ENCODE measurements around the gene ALOXE3. TPM values are rescaled to one million over a fixed set of nuclear protein-coding genes. Genes with fewer than 3 reads are reported as not detected.

The ALOXE3 gene
- polyA plus RNA-seq, 4 donors, result 0.13 to 1.6 TPM; not detected in 2

- Histone ChIP-seq H3K27ac (ENCODE audit: low read depth in 1 of 3, low read length in 2 of 3) (no peak overlapping the region), H3K36me3 (ENCODE audit: control insufficient read depth in 3 of 3, insufficient read depth in 2 of 3, low read depth in 1 of 3, low read length in 3 of 3) (no peaks in the 10 kb centered on the region), H3K4me3 (ENCODE audit: low read depth in 1 of 3, low read length in 3 of 3) (no peak overlapping the region), H3K27me3 (ENCODE audit: control insufficient read depth in 3 of 3, insufficient read depth in 3 of 3, low read length in 3 of 3) (peaks cover 0 to 13% (median 0%) of the 10 kb centered on the region in 3 donors), H3K9me3 (ENCODE audit: control insufficient read depth in 2 of 2, insufficient read depth in 1 of 2, low read depth in 1 of 2, low read length in 1 of 2) (no peaks in the 10 kb centered on the region), H3K4me1 (ENCODE audit: control insufficient read depth in 3 of 3, insufficient read depth in 2 of 3, low read depth in 1 of 3, low read length in 2 of 3) (peaks cover 0 to 13% (median 0%) of the 10 kb centered on the region in 3 donors)
- WGBS, 3 donors, result 71 to 88% (median 78%) methylated on average over 8 of the region's 8 CpGs
- no peak for DNase-seq
- FAIRE-seq, result no peak
Measured at GRCh38 chr17:8104911-8105310, 13.4 kb downstream of the ALOXE3 start.

DNA sequence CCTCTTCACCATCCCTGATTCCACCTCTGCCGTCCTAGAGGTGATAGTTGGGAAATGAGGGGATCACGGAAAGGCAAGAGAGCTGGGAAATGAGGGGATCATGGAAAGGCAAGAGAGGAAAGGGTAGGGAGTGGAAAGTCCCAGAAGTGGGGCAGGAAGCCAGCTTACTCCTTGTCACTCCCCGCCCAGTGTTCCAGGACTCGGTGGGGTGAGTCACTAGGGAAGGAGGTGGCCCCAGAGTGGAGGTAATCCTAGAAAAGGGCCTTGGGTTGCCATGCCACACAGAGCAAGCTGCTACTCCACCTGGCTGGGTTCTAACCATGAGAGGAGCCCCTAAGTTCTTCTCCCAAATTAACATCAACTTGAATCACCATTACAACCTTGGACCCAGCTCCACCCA lies 14.8 kb downstream of the ALOXE3 start:
- H3K9me3 ChIP-seq (ENCODE audit: control insufficient read depth in 2 of 2, insufficient read depth in 1 of 2, low read depth in 1 of 2, low read length in 1 of 2), result no peaks in the 10 kb centered on the region
- no peak overlapping the region for H3K4me3 ChIP-seq (ENCODE audit: low read depth in 1 of 3, low read length in 3 of 3)
- H3K27ac ChIP-seq (ENCODE audit: low read depth in 1 of 3, low read length in 2 of 3), result no peak overlapping the region
- 64 to 75% (median 68%) methylated on average over 4 of the region's 4 CpGs for WGBS, 3 donors
- no peaks in the 10 kb centered on the region for H3K36me3 ChIP-seq (ENCODE audit: control insufficient read depth in 3 of 3, insufficient read depth in 2 of 3, low read depth in 1 of 3, low read length in 3 of 3)
- DNase-seq, result peak in 1 of 2 donors; percentile 44
- peaks cover 0 to 3% (median 0%) of the 10 kb centered on the region in 3 donors for H3K27me3 ChIP-seq (ENCODE audit: control insufficient read depth in 3 of 3, insufficient read depth in 3 of 3, low read length in 3 of 3)
- FAIRE-seq, result no peak
- peaks cover 0 to 7% (median 0%) of the 10 kb centered on the region in 3 donors for H3K4me1 ChIP-seq (ENCODE audit: control insufficient read depth in 3 of 3, insufficient read depth in 2 of 3, low read depth in 1 of 3, low read length in 2 of 3)

GRCh38 chr17:8101721-8102120 lies 16.6 kb downstream of the ALOXE3 start:
- H3K27me3 ChIP-seq (ENCODE audit: control insufficient read depth in 3 of 3, insufficient read depth in 3 of 3, low read length in 3 of 3), result peaks cover 0 to 3% (median 0%) of the 10 kb centered on the region in 3 donors
- no peak overlapping the region for H3K4me3 ChIP-seq (ENCODE audit: low read depth in 1 of 3, low read length in 3 of 3)
- 69 to 86% (median 84%) methylated on average over 6 of the region's 6 CpGs for WGBS, 3 donors
- no peak for DNase-seq
- no peaks in the 10 kb centered on the region for H3K36me3 ChIP-seq (ENCODE audit: control insufficient read depth in 3 of 3, insufficient read depth in 2 of 3, low read depth in 1 of 3, low read length in 3 of 3)
- H3K27ac ChIP-seq (ENCODE audit: low read depth in 1 of 3, low read length in 2 of 3), result no peak overlapping the region
- H3K9me3 ChIP-seq (ENCODE audit: control insufficient read depth in 2 of 2, insufficient read depth in 1 of 2, low read depth in 1 of 2, low read length in 1 of 2), result no peaks in the 10 kb centered on the region
- no peak for FAIRE-seq
- no peaks in the 10 kb centered on the region for H3K4me1 ChIP-seq (ENCODE audit: control insufficient read depth in 3 of 3, insufficient read depth in 2 of 3, low read depth in 1 of 3, low read length in 2 of 3)

DNA sequence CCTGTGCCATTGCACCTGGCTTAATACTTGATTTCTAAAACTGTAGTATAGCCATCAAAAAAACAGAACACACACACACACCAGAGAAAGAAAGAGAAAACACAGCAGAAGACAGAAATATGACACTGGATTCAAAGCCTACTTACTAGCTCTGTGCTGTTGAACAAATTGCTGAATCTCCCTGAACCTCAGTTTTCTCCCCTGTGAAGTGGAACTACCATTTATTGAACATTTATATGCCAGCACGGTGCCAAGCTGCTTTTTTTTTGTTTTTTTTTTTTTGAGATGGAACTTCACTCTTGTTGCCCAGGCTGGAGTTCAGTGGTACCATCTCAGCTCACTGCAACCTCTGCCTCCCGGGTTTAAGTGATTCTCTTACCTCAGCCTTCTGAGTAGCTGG lies 17.6 kb downstream of the ALOXE3 start:
- peaks cover 0 to 3% (median 0%) of the 10 kb centered on the region in 3 donors for H3K27me3 ChIP-seq (ENCODE audit: control insufficient read depth in 3 of 3, insufficient read depth in 3 of 3, low read length in 3 of 3)
- FAIRE-seq, result no peak
- no peak overlapping the region for H3K4me3 ChIP-seq (ENCODE audit: low read depth in 1 of 3, low read length in 3 of 3)
- WGBS, 3 donors, result 69 to 81% (median 76%) methylated on average over 2 of the region's 2 CpGs
- no peaks in the 10 kb centered on the region for H3K9me3 ChIP-seq (ENCODE audit: control insufficient read depth in 2 of 2, insufficient read depth in 1 of 2, low read depth in 1 of 2, low read length in 1 of 2)
- no peaks in the 10 kb centered on the region for H3K4me1 ChIP-seq (ENCODE audit: control insufficient read depth in 3 of 3, insufficient read depth in 2 of 3, low read depth in 1 of 3, low read length in 2 of 3)
- no peaks in the 10 kb centered on the region for H3K36me3 ChIP-seq (ENCODE audit: control insufficient read depth in 3 of 3, insufficient read depth in 2 of 3, low read depth in 1 of 3, low read length in 3 of 3)
- H3K27ac ChIP-seq (ENCODE audit: low read depth in 1 of 3, low read length in 2 of 3), result no peak overlapping the region
- no peak for DNase-seq

- Histone ChIP-seq H3K9me3 (ENCODE audit: control insufficient read depth in 2 of 2, insufficient read depth in 1 of 2, low read depth in 1 of 2, low read length in 1 of 2) (no peaks in the 10 kb centered on the region), H3K4me3 (ENCODE audit: low read depth in 1 of 3, low read length in 3 of 3) (no peak overlapping the region), H3K36me3 (ENCODE audit: control insufficient read depth in 3 of 3, insufficient read depth in 2 of 3, low read depth in 1 of 3, low read length in 3 of 3) (no peaks in the 10 kb centered on the region), H3K27ac (ENCODE audit: low read depth in 1 of 3, low read length in 2 of 3) (no peak overlapping the region), H3K4me1 (ENCODE audit: control insufficient read depth in 3 of 3, insufficient read depth in 2 of 3, low read depth in 1 of 3, low read length in 2 of 3) (no peaks in the 10 kb centered on the region), H3K27me3 (ENCODE audit: control insufficient read depth in 3 of 3, insufficient read depth in 3 of 3, low read length in 3 of 3) (peaks cover 0 to 7% (median 0%) of the 10 kb centered on the region in 3 donors)
- 28 to 43% (median 31%) methylated on average over 2 of the region's 2 CpGs for WGBS, 3 donors
- no peak for FAIRE-seq
- DNase-seq, result no peak
Measured at GRCh38 chr17:8100111-8100510, 18.2 kb downstream of the ALOXE3 start.

- Histone ChIP-seq H3K9me3 (ENCODE audit: control insufficient read depth in 2 of 2, insufficient read depth in 1 of 2, low read depth in 1 of 2, low read length in 1 of 2) (no peaks in the 10 kb centered on the region), H3K4me1 (ENCODE audit: control insufficient read depth in 3 of 3, insufficient read depth in 2 of 3, low read depth in 1 of 3, low read length in 2 of 3) (no peaks in the 10 kb centered on the region), H3K27me3 (ENCODE audit: control insufficient read depth in 3 of 3, insufficient read depth in 3 of 3, low read length in 3 of 3) (peaks cover 0 to 16% (median 0%) of the 10 kb centered on the region in 3 donors), H3K27ac (ENCODE audit: low read depth in 1 of 3, low read length in 2 of 3) (no peak overlapping the region), H3K36me3 (ENCODE audit: control insufficient read depth in 3 of 3, insufficient read depth in 2 of 3, low read depth in 1 of 3, low read length in 3 of 3) (no peaks in the 10 kb centered on the region), H3K4me3 (ENCODE audit: low read depth in 1 of 3, low read length in 3 of 3) (no peak overlapping the region)
- FAIRE-seq (no peak), DNase-seq (no peak)
- WGBS, 3 donors, result 87 to 93% (median 92%) methylated on average over 8 of the region's 8 CpGs
Measured at GRCh38 chr17:8096541-8096940, 21.8 kb downstream of the ALOXE3 start.

- Histone ChIP-seq H3K27me3 (ENCODE audit: control insufficient read depth in 3 of 3, insufficient read depth in 3 of 3, low read length in 3 of 3) (peaks cover 0 to 28% (median 0%) of the 10 kb centered on the region in 3 donors), H3K36me3 (ENCODE audit: control insufficient read depth in 3 of 3, insufficient read depth in 2 of 3, low read depth in 1 of 3, low read length in 3 of 3) (no peaks in the 10 kb centered on the region), H3K9me3 (ENCODE audit: control insufficient read depth in 2 of 2, insufficient read depth in 1 of 2, low read depth in 1 of 2, low read length in 1 of 2) (no peaks in the 10 kb centered on the region), H3K4me3 (ENCODE audit: low read depth in 1 of 3, low read length in 3 of 3) (no peak overlapping the region), H3K4me1 (ENCODE audit: control insufficient read depth in 3 of 3, insufficient read depth in 2 of 3, low read depth in 1 of 3, low read length in 2 of 3) (no peaks in the 10 kb centered on the region), H3K27ac (ENCODE audit: low read depth in 1 of 3, low read length in 2 of 3) (no peak overlapping the region)
- FAIRE-seq (no peak), DNase-seq (no peak)
- 72 to 74% (median 74%) methylated on average over 5 to 6 of the region's 6 CpGs for WGBS, 3 donors
Measured at GRCh38 chr17:8095361-8095760, 23.0 kb downstream of the ALOXE3 start.

GRCh38 chr17:8091033-8091687 lies 27.2 kb downstream of the ALOXE3 start:
- no peak for DNase-seq
- no peaks in the 10 kb centered on the region for H3K9me3 ChIP-seq (ENCODE audit: control insufficient read depth in 2 of 2, insufficient read depth in 1 of 2, low read depth in 1 of 2, low read length in 1 of 2)
- no peaks in the 10 kb centered on the region for H3K36me3 ChIP-seq (ENCODE audit: control insufficient read depth in 3 of 3, insufficient read depth in 2 of 3, low read depth in 1 of 3, low read length in 3 of 3)
- no peak overlapping the region for H3K27ac ChIP-seq (ENCODE audit: low read depth in 1 of 3, low read length in 2 of 3)
- no peak overlapping the region for H3K4me3 ChIP-seq (ENCODE audit: low read depth in 1 of 3, low read length in 3 of 3)
- WGBS, 3 donors, result 26 to 42% (median 28%) methylated on average over 9 of the region's 9 CpGs
- FAIRE-seq, result no peak
- H3K27me3 ChIP-seq (ENCODE audit: control insufficient read depth in 3 of 3, insufficient read depth in 3 of 3, low read length in 3 of 3), result peaks cover 0 to 46% (median 2%) of the 10 kb centered on the region in 3 donors
- no peaks in the 10 kb centered on the region for H3K4me1 ChIP-seq (ENCODE audit: control insufficient read depth in 3 of 3, insufficient read depth in 2 of 3, low read depth in 1 of 3, low read length in 2 of 3)

- Histone ChIP-seq H3K9me3 (ENCODE audit: control insufficient read depth in 2 of 2, insufficient read depth in 1 of 2, low read depth in 1 of 2, low read length in 1 of 2) (no peaks in the 10 kb centered on the region), H3K36me3 (ENCODE audit: control insufficient read depth in 3 of 3, insufficient read depth in 2 of 3, low read depth in 1 of 3, low read length in 3 of 3) (no peaks in the 10 kb centered on the region), H3K27ac (ENCODE audit: low read depth in 1 of 3, low read length in 2 of 3) (no peak overlapping the region), H3K4me3 (ENCODE audit: low read depth in 1 of 3, low read length in 3 of 3) (no peak overlapping the region), H3K4me1 (ENCODE audit: control insufficient read depth in 3 of 3, insufficient read depth in 2 of 3, low read depth in 1 of 3, low read length in 2 of 3) (no peaks in the 10 kb centered on the region), H3K27me3 (ENCODE audit: control insufficient read depth in 3 of 3, insufficient read depth in 3 of 3, low read length in 3 of 3) (peaks cover 0 to 40% (median 2%) of the 10 kb centered on the region in 3 donors)
- 53 to 70% (median 66%) methylated on average over 6 of the region's 6 CpGs for WGBS, 3 donors
- FAIRE-seq (no peak), DNase-seq (no peak)
Measured at GRCh38 chr17:8089728-8090127, 28.6 kb downstream of the ALOXE3 start.
